Iris pigment epithelial cell (primary cell): ENCODE measurements around the gene KCNH6.

Source experiments
- DNase-seq: peaks from one replicate; pipeline ENCODE4 v3.0.0-alpha.2; 2011; ENCODE audit warnings: low read depth

The KCNH6 gene

GRCh38 chr17:63552211-63552610, 29.1 kb downstream of the KCNH6 start:
- peak; percentile 30 for DNase-seq

GRCh38 chr17:63555500-63556156, 32.5 kb downstream of the KCNH6 start:
- no peak for DNase-seq

- DNase-seq: no peak
These were observed 34.3 kb downstream of the KCNH6 start for GRCh38 chr17:63557416-63557815.

- no peak for DNase-seq
These were observed 35.3 kb downstream of the KCNH6 start for GRCh38 chr17:63558441-63558840.

- no peak for DNase-seq
These were observed 38.7 kb downstream of the KCNH6 start for GRCh38 chr17:63561819-63562218.

- no peak for DNase-seq
These were observed 40.2 kb downstream of the KCNH6 start for GRCh38 chr17:63563339-63563738.

GRCh38 chr17:63564562-63564961, 41.4 kb downstream of the KCNH6 start:
- no peak for DNase-seq

GRCh38 chr17:63567229-63567628, 44.1 kb downstream of the KCNH6 start:
- no peak for DNase-seq

- no peak for DNase-seq
These were observed 45.4 kb downstream of the KCNH6 start for GRCh38 chr17:63568563-63568962.

GRCh38 chr17:63571632-63572310, 48.6 kb downstream of the KCNH6 start:
- peak; percentile 86 for DNase-seq

- no peak for DNase-seq
These were observed 50.5 kb downstream of the KCNH6 start for GRCh38 chr17:63573634-63574033.

- DNase-seq: no peak
These were observed 55.0 kb downstream of the KCNH6 start for GRCh38 chr17:63578027-63578768.

- no peak for DNase-seq
These were observed 55.6 kb downstream of the KCNH6 start for GRCh38 chr17:63578769-63579111.

GRCh38 chr17:63579633-63580032, 56.5 kb downstream of the KCNH6 start:
- no peak for DNase-seq

GRCh38 chr17:63587770-63588169, 64.6 kb downstream of the KCNH6 start:
- DNase-seq: no peak

GRCh38 chr17:63588797-63589196, 65.6 kb downstream of the KCNH6 start:
- no peak for DNase-seq

- no peak for DNase-seq
These were observed 66.5 kb downstream of the KCNH6 start for GRCh38 chr17:63589646-63590045.

GRCh38 chr17:63592797-63593196, 69.6 kb downstream of the KCNH6 start:
- DNase-seq: no peak

GRCh38 chr17:63595132-63595531, 72.0 kb downstream of the KCNH6 start:
- no peak for DNase-seq
